ENCODE results near the gene SRSF11. TPM values are rescaled to one million over a fixed set of nuclear protein-coding genes. Genes with fewer than 3 reads are reported as not detected.

Gene SRSF11
- total RNA-seq, 1 donor from 2014 or later = 124 TPM

- FAIRE-seq (no peak), DNase-seq (ENCODE audit: low spot score in 2 of 2) (no peak)
Observed at GRCh38 chr1:70220015-70220414, 1.2 kb upstream of the SRSF11 start.

DNA sequence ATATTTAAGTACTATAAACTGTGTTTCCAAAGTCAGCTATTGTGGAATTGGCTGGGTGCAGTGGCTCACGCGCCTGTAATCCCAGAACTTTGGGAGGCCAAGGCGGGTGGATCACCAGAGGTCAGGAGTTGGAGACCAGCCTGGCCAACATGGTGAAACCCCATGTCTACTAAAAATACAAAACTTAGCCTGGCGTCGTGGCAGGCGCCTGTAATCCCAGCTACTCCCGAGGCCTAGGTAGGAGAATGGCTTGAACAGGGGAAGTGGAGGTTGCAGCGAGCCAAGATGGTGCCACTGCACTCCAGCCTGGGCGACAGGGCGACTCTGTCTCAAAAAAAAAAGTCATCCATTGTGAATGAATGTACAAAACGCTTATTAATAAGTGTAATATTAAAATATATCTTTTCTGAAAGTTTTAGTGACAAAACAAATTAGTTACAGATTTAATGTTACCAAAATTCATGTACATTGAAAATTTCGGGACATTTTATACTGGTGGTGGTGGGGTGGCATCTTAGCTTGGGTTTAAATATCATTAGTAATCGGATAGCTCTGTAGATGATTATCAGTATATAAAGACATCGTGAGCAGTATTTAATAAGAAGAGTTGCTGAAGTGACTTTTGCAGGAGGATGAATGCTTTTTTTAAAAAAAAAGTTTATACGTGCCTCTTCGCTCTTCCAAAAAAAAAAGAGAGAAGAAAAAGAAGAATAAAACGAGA, 503 bp upstream of the SRSF11 start:
- FAIRE-seq (no peak), DNase-seq (ENCODE audit: low spot score in 2 of 2) (no peak)

DNA sequence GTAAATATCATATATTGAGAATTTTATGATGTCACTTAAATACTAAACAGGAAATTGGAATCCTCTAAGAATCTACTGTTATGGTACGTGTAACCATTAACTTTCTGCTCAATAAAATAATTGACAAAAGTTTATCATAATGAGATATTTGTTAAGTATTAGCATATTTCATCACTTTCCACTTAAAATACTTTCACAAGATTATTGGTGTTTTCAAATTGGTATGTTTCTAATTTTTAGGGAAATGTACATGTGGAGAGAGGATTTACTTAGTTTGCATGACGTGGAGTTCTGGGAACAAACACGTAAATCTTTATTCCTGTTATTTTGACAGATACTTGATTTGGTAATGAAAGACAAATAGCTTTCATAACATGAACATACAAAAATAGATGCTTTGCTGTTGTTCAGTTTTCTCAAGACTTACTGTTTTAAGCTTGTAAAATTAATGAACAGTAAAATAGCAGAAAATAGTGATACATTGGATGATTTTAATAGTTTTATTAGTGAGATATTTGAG, 1.6 kb downstream of the SRSF11 start:
- FAIRE-seq (no peak), DNase-seq (ENCODE audit: low spot score in 2 of 2) (no peak)

GRCh38 chr1:70224954-70225353, 3.8 kb downstream of the SRSF11 start:
- DNase-seq (ENCODE audit: low spot score in 2 of 2) (no peak), FAIRE-seq (no peak)

GRCh38 chr1:70227439-70227838, 6.3 kb downstream of the SRSF11 start:
- DNase-seq (ENCODE audit: low spot score in 2 of 2) (no peak), FAIRE-seq (no peak)

GRCh38 chr1:70228670-70229069, 7.5 kb downstream of the SRSF11 start:
- FAIRE-seq (no peak), DNase-seq (ENCODE audit: low spot score in 2 of 2) (no peak)

DNA sequence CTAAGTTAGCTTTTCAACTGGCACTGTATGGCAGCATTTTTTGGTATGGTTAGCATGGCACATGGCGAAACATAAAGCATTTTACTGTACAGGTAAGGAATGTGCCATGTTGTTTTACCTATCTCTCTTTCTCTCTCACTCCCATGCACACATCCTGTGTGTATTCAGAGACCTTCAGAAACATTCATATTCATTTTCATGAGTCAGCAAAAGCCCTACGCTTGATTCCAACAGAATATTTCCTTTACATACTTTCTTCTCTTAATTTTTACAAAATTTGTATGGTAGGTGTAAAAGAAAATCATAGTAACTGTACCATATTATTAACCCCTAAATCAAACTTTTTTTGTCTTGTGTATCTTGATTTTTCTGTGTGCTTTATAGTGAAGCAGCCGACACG, 10.3 kb downstream of the SRSF11 start:
- no peak for FAIRE-seq
- no peak for DNase-seq (ENCODE audit: low spot score in 2 of 2)

GRCh38 chr1:70234733-70235132, 13.6 kb downstream of the SRSF11 start:
- FAIRE-seq = peak; percentile 13

DNA sequence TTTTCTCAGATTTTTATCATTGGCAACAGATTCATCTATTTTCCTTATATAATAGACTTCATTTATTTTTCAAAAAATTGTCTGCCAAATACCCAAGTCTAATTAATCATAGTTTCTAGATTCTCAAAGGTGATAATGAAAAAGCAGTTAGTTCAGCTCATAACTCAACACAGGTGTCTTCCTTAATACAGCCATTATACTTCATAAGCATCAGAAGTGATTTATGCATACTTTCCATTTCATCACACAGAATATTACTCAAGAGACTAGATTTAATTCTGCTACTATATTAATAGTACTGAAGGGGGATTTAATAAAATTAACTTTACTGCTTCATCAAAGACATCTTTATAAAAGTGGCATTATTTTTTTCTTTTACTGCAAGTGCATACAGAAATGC, 18.8 kb downstream of the SRSF11 start:
- FAIRE-seq (no peak), DNase-seq (ENCODE audit: low spot score in 2 of 2) (no peak)

More at GRCh38 chr1:70234733-70235132, 13.6 kb downstream of the SRSF11 start:
- no peak for DNase-seq (ENCODE audit: low spot score in 2 of 2)

DNA sequence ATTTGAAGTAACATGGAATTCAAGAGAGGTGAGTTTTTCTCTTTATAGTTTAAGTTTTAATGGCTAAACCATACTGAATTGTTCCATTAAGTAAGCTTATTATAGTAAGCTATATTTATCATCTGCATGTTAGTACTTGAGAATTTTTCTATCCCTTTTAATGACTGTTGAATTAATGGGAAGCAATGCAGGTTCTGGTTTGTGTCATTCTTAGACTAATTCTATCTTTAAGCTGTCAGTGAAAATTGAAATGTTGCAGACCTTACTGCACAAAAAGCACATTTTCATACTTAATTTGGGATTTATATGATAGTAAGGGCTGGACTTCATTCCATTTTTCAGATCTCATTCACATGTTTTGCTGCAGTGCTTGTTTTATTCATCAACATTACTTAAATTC, 25.9 kb downstream of the SRSF11 start:
- DNase-seq (ENCODE audit: low spot score in 2 of 2) (no peak), FAIRE-seq (no peak)

GRCh38 chr1:70247768-70248167, 26.6 kb downstream of the SRSF11 start:
- no peak for DNase-seq (ENCODE audit: low spot score in 2 of 2)
- no peak for FAIRE-seq

DNA sequence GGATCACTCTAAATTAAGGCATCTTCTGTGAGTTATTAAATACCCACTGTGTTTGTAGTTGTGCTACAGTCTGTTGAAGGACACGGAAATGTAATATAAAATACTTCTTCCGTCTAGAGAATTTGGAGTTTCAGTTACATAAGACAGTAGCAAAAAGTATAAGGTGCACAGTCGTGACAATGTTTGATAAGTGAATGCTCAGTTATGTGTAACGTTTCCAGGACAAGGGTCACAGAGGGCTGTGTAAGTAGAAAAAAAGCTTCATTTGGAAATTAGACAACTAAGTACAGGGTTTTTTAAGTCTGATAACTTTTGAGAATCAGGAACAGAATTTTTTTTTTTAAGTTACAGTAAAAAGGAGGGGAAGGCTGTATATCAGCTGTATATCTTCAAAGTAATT, 27.5 kb downstream of the SRSF11 start:
- DNase-seq (ENCODE audit: low spot score in 2 of 2) (no peak), FAIRE-seq (no peak)

DNA sequence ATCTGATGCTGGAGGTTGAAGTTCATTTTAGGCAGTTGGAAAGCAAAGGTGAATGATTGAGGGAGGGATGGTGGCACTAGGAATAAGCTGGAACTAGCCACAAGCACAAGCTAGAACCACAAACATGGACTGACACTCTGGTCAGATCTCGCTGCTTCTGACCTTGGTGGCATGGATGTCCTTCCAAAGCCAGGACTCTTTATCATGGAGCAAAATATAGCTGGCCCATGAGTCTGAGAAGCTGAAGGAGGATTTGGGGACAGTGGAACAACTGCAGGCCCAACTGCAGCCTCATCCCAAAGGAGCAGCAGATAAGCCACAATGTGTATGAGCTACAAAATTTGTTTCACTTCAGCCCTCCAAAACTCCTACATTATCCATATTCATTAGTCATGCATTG, 35.5 kb downstream of the SRSF11 start:
- DNase-seq (ENCODE audit: low spot score in 2 of 2) = no peak
- FAIRE-seq = no peak

- DNase-seq (ENCODE audit: low spot score in 2 of 2) (no peak), FAIRE-seq (no peak)
Observed at GRCh38 chr1:70264839-70265238, 43.7 kb downstream of the SRSF11 start.

- no peak for FAIRE-seq
- DNase-seq (ENCODE audit: low spot score in 2 of 2) = no peak
Observed at GRCh38 chr1:70265946-70266345, 44.8 kb downstream of the SRSF11 start.

GRCh38 chr1:70277875-70278274, 56.7 kb downstream of the SRSF11 start:
- DNase-seq (ENCODE audit: low spot score in 2 of 2) = no peak
- no peak for FAIRE-seq

- DNase-seq (ENCODE audit: low spot score in 2 of 2) (no peak), FAIRE-seq (no peak)
Observed at GRCh38 chr1:70278710-70279109, 57.5 kb downstream of the SRSF11 start.

DNA sequence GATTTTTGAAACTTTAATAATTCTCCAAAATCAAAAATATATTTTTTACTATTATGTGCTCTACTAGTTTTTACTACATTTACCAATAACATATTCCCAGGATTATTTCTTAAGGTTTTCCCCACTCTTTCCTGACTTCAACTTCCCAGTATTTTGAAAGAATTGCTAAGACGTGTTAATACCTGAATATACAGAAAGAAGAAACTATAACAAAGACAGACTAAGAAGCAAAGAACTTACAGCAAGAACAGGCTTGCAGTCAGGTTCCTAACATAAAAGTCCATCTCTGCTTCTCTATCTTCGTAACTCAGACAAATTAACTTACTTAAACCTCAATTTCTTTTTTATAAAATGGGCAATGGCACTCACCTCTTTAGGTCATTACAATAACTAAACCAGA, 63.2 kb downstream of the SRSF11 start:
- FAIRE-seq (no peak), DNase-seq (ENCODE audit: low spot score in 2 of 2) (no peak)

DNA sequence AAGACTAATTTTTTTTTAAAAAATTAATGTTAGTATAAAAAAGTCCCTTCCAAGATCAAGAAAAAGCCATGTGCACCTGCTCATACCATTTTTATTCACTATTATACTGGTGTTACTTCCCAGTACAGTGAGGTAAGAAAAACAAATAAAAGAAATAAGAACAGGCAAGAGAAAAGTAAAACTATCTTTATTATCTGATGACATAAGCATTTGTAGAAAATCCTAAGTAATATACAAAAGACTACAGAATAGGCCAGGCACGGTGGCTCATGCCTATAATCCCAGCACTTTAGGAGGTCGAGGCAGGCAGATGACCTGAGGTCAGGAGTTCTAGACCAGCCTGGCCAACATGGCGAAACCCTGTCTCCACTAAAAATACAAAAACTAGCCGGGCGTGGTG, 65.3 kb downstream of the SRSF11 start:
- no peak for FAIRE-seq
- DNase-seq (ENCODE audit: low spot score in 2 of 2) = no peak

DNA sequence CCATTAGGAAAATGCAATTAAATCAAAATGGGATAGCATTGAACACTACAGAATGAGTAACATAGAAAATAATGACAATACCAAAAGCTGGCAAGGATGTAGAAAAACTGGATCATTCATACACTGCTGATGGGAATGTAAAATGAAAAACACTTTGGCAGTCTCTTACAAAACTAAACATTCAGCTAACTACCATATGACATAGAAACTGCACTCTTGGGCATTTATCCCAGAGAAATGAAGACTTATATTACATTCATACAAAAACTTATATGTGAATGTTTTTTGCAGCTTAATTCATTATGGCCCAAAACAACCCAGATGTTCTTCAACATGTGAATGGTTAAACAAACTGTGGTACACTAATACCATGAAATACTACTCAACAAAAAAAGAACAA, 67.0 kb downstream of the SRSF11 start:
- DNase-seq (ENCODE audit: low spot score in 2 of 2) = no peak
- no peak for FAIRE-seq

- FAIRE-seq (no peak), DNase-seq (ENCODE audit: low spot score in 2 of 2) (no peak)
Observed at GRCh38 chr1:70290218-70290617, 69.0 kb downstream of the SRSF11 start.

GRCh38 chr1:70293186-70293843, 72.1 kb downstream of the SRSF11 start:
- FAIRE-seq (no peak), DNase-seq (ENCODE audit: low spot score in 2 of 2) (no peak)
